K562 (cell line): ENCODE measurements around the gene COL25A1.

Experiments used
- CHD1 ChIP-seq: fragments of 200-600 bp; sonication (generic); IDR thresholded peaks from one replicate; pipeline ENCODE4 v1.6.1; 2012; ENCODE audit warnings: mild to moderate bottlenecking, moderate library complexity, low read length, inconsistent platforms
- CTCF ChIP-seq, 3 experiments: IDR thresholded peaks in 2 of 3; conservative IDR thresholded peaks in 1 of 3; 2 replicates each; pipeline ENCODE4 v1.5.1; 2011 to 2012; ENCODE audit warnings: low read length in 3 of 3, mild to moderate bottlenecking in 3 of 3, control low read depth in 2 of 3, improper control_type of control experiment in 1 of 3, inconsistent platforms in 1 of 3, low read depth in 1 of 3, mixed read lengths in 1 of 3, moderate library complexity in 1 of 3; ENCODE audit not compliant: insufficient read depth in 2 of 3
- JUN ChIP-seq, 2 experiments: sonication (generic) in 1 of 2; formaldehyde crosslinking in 1 of 2; IDR thresholded peaks; 2 replicates each; pipeline versions ENCODE4 v1.6.1 to v1.8.0; 2012 to 2022; ENCODE audit warnings: borderline replicate concordance in 2 of 2, mild to moderate bottlenecking in 2 of 2, improper control_type of control experiment in 1 of 2, low read depth in 1 of 2, low read length in 1 of 2, missing genetic modification reagents in 1 of 2
- MEIS2 ChIP-seq: fragments of 450-650 bp; IDR thresholded peaks from 2 replicates; pipeline ENCODE4 v1.6.1; 2014; ENCODE audit warnings: mild to moderate bottlenecking; ENCODE audit not compliant: partially characterized antibody
- SIN3A ChIP-seq, 2 experiments: fragments of 150-350 bp in 1 of 2; IDR thresholded peaks; 2 replicates each; pipeline ENCODE4 v1.6.1; 2011 to 2016; ENCODE audit warnings: borderline replicate concordance in 2 of 2, low read depth in 2 of 2, low read length in 2 of 2, mild to moderate bottlenecking in 2 of 2, moderate library complexity in 2 of 2; ENCODE audit not compliant: control insufficient read depth in 1 of 2
- TARDBP ChIP-seq: fragments of 450-650 bp; IDR thresholded peaks from 2 replicates; pipeline ENCODE4 v1.6.1; 2016
- ZBTB11 ChIP-seq, 3 experiments: fragments of 200-800 bp in 1 of 3; fragments of 250-450 bp in 1 of 3; fragments of 450-650 bp in 1 of 3; sonication (Bioruptor Pico) in 1 of 3; sonication (Bioruptor generic) in 1 of 3; formaldehyde crosslinking in 1 of 3; IDR thresholded peaks; 2 replicates each; pipeline versions ENCODE4 v1.6.1 to v1.8.0; 2016 to 2022; ENCODE audit warnings: mild to moderate bottlenecking in 2 of 3, missing genetic modification characterization in 2 of 3, missing compliant biosample characterization in 1 of 3, moderate library complexity in 1 of 3

DNA sequence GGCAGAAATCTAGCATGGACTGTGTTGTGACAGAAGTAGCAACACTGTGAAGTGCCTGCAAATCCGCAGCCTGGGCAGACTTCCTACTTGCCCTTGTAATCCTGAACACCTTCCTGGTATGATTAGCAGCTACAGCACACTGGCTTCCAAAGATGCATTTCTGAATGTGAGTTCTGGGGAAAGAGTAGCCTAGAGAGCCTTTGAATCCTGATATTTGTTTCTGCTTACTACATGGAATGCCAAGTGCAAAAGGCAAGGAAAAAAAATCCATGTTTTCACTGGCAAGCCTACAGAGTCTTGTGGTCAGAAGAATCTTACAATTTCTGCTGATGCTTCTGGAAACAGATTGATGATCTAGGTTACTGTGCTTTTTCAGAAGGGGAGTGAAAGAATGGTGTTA is 223.7 kb downstream of the COL25A1 start:
- TF ChIP-seq ZBTB11 (CRISPR knock-in tag; IDR thresholded peaks at IDR 0.05), result no peak
- no peak for TF ChIP-seq CTCF (IDR thresholded peaks at IDR 0.05 in 2 of 3, conservative IDR thresholded peaks at IDR 0.05 in 1 of 3; ENCODE audit: insufficient read depth in 2 of 3, low read depth in 1 of 3, low read length in 3 of 3)
- TF ChIP-seq TARDBP, result no peak
- TF ChIP-seq CHD1, result no peak
- no peak for TF ChIP-seq MEIS2
- no peak for TF ChIP-seq SIN3A (IDR thresholded peaks at IDR 0.05; ENCODE audit: borderline replicate concordance in 2 of 2, control insufficient read depth in 1 of 2, low read depth in 2 of 2, low read length in 2 of 2)
- no peak for TF ChIP-seq JUN (IDR thresholded peaks at IDR 0.05; ENCODE audit: borderline replicate concordance, low read depth, low read length)
- no peak for TF ChIP-seq JUN (CRISPR knock-in tag; IDR thresholded peaks at IDR 0.05; ENCODE audit: borderline replicate concordance)
